ENCODE results near the gene FOXRED1.

FOXRED1 gene

DNA sequence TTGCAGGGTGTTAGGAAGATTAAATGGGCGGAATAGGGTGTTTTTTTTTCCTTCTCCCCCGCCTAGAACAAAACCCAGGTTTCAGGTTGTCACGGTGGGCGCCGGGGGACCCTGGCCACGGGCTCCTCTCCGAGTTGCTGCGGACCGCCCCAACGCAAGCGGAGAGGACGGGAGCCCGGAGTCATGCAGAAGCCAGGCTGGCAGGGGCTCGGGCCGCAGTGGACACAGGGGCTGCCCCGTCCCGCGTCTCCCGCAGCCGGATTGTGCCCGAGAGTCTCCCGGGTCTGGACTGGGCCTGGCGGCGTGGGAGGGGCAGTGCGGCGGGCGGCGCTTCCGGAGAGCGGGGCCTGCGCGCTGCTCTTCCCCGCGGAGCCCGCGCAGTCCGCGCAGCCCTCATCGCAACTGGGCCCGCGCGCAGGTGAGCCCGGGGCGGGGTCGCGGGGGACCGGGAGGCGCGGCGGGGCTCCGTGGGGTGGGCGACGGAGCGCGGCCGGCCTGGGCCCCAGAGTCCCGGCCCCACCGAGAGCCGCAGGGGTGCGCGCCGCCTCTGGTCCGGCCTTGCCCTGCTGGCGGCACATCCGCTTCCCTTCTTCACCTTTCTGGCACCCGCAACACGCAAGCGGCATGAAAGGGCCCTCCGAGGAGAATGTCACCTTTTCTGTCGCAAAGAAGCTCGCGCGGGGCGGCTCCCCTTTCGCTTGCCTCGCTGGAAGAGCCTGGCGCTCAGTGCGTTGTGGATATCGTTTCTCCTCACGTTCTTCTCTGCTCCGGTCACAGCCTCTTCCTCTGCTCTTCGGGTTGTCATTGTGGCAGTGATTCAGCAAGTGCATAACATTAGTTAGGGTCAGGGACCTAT lies 14.0 kb downstream of the FOXRED1 start, which contains the start of gene TIRAP:
TSS of gene TIRAP (plus strand) at position 358 of the 856 bp plus-strand sequence. CDS start 7,802 bp downstream, outside the sequence.
- H3K27ac Mint-ChIP-seq: peak within 1 kb of the TSS; percentile 95 to 98 (median 98)
- TF ChIP-seq, protein P1, sequence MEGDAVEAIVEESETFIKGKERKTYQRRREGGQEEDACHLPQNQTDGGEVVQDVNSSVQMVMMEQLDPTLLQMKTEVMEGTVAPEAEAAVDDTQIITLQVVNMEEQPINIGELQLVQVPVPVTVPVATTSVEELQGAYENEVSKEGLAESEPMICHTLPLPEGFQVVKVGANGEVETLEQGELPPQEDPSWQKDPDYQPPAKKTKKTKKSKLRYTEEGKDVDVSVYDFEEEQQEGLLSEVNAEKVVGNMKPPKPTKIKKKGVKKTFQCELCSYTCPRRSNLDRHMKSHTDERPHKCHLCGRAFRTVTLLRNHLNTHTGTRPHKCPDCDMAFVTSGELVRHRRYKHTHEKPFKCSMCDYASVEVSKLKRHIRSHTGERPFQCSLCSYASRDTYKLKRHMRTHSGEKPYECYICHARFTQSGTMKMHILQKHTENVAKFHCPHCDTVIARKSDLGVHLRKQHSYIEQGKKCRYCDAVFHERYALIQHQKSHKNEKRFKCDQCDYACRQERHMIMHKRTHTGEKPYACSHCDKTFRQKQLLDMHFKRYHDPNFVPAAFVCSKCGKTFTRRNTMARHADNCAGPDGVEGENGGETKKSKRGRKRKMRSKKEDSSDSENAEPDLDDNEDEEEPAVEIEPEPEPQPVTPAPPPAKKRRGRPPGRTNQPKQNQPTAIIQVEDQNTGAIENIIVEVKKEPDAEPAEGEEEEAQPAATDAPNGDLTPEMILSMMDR (IDR thresholded peaks at IDR 0.05; ENCODE audit: unreplicated experiment in 3 of 3): no peak
- peak within 1 kb of the TSS; percentile 93 to 98 (median 94) for H3K4me3 Mint-ChIP-seq
- no peaks in the 10 kb centered on the region for H3K9me3 Mint-ChIP-seq
- peaks cover 8% of the 10 kb centered on the region for H3K36me3 Mint-ChIP-seq (ENCODE audit: low read depth)
- H3K4me1 Mint-ChIP-seq: peaks cover 25% of the 10 kb centered on the region
- H3K27me3 Mint-ChIP-seq (ENCODE audit: low read depth): no peaks in the 10 kb centered on the region

DNA sequence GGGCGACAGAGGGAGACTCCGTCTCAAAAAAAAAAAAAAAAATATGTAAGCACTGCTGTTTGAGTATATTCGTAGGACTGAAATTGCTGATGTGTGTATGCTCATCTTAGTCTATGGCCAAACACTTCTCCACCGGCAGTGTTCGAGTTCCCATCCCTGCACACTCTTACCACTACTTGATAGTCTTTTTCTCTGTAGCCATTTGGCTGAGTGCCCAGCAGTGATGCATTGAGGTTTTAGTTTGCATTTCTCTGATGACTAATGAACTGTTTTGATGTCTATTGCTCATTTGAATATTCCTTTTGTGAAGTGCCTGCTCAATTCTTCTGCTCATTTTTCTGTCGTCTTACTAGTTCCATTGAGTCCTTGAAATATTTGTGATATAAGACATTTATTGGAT lies 15.9 kb downstream of the FOXRED1 start:
- H3K27ac Mint-ChIP-seq: peak overlapping the region; percentile 69 to 81 (median 76)
- H3K36me3 Mint-ChIP-seq (ENCODE audit: low read depth): peaks cover 9% of the 10 kb centered on the region
- H3K4me1 Mint-ChIP-seq: peaks cover 25% of the 10 kb centered on the region
- H3K9me3 Mint-ChIP-seq: no peaks in the 10 kb centered on the region
- H3K4me3 Mint-ChIP-seq: peak overlapping the region; percentile 51 to 82 (median 79)
- TF ChIP-seq, protein P1 (IDR thresholded peaks at IDR 0.05; ENCODE audit: unreplicated experiment in 3 of 3): no peak
- no peaks in the 10 kb centered on the region for H3K27me3 Mint-ChIP-seq (ENCODE audit: low read depth)

DNA sequence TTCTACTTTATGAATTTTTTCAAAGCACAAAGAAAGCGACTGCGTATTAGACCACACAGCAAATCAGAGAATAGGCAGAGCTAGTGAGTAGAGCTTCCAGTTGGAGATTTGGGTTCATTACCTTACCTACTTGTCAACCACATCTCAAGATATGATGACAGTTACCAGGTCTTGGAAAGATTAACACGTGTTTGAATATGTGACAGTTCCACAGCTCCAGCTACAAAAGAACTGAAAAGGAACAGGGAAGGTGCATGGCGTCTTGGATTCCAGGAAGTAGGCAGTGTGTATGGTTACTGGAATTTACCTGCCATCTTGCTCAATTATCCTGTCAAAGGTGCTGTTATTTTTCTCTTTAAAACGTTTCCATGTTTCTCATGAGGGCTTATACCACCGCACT lies 19.3 kb downstream of the FOXRED1 start:
- no peaks in the 10 kb centered on the region for H3K27me3 Mint-ChIP-seq (ENCODE audit: low read depth)
- TF ChIP-seq, protein P1 (IDR thresholded peaks at IDR 0.05; ENCODE audit: unreplicated experiment in 3 of 3): no peak
- no peak overlapping the region for H3K4me3 Mint-ChIP-seq
- H3K9me3 Mint-ChIP-seq: no peaks in the 10 kb centered on the region
- H3K4me1 Mint-ChIP-seq: peaks cover 9% of the 10 kb centered on the region
- H3K27ac Mint-ChIP-seq: no peak overlapping the region
- peaks cover 18% of the 10 kb centered on the region for H3K36me3 Mint-ChIP-seq (ENCODE audit: low read depth)

DNA sequence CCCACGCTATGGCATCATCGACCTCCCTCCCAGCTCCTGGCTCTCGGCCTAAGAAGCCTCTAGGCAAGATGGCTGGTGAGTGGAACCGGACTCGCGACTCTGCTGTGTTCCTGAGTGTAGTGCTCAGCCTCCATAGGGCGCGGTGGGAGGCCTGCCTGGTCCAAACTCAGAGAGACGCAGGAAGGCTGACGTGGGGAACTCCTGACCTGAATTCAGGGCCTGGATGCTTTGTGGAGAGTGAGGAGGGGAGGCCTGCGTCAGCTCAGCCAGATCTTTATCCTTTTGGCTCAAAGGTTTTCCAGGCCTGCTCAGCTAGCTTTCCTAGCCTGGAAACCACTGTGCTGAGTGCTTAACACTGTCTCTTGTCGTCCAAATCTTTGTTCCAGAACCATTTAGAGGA lies 21.9 kb downstream of the FOXRED1 start:
- peaks cover 34% of the 10 kb centered on the region for H3K36me3 Mint-ChIP-seq (ENCODE audit: low read depth)
- H3K9me3 Mint-ChIP-seq: no peaks in the 10 kb centered on the region

DNA sequence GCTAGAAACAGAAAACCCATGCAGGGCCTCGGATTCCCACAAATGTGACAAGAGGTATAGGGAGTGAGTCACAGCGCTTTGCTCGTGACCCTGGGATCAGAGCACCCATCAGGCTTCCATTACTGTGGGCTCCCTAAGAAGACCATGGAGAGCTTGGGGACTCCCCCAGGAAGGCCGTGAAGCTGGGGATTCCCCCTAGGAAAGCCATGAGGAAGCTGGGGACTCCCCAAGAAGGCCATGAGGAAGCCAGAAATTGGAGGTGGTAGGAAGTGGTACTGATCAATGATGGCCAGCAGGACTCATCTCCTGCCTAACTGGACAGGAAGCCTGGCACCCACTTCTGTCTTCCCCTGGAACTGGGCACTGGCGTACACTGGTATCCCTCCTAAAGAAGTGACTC lies 24.8 kb downstream of the FOXRED1 start:
- no peaks in the 10 kb centered on the region for H3K9me3 Mint-ChIP-seq
- TF ChIP-seq, protein P1 (IDR thresholded peaks at IDR 0.05; ENCODE audit: unreplicated experiment in 3 of 3): no peak
- no peak overlapping the region for H3K4me3 Mint-ChIP-seq
- no peaks in the 10 kb centered on the region for H3K4me1 Mint-ChIP-seq
- H3K27ac Mint-ChIP-seq: no peak overlapping the region
- H3K36me3 Mint-ChIP-seq (ENCODE audit: low read depth): peaks cover 41% of the 10 kb centered on the region
- H3K27me3 Mint-ChIP-seq (ENCODE audit: low read depth): no peaks in the 10 kb centered on the region

More for the DNA sequence above, 21.9 kb downstream of the FOXRED1 start:
- no peak overlapping the region for H3K27ac Mint-ChIP-seq
- H3K27me3 Mint-ChIP-seq (ENCODE audit: low read depth): no peaks in the 10 kb centered on the region
- TF ChIP-seq, protein P1 (IDR thresholded peaks at IDR 0.05; ENCODE audit: unreplicated experiment in 3 of 3): no peak
- H3K4me1 Mint-ChIP-seq: no peaks in the 10 kb centered on the region
- no peak overlapping the region for H3K4me3 Mint-ChIP-seq
